GM19468 (cell line): Measurements from ENCODE around the gene KIF1C.
"Not testable (repeated sequence)": the region's sequence is repeated elsewhere in the genome, so short reads cannot be mapped to it uniquely, and the experiment has no call there.

Source experiments
- ATAC-seq: cut with Tn5 transposase; IDR thresholded peaks from one replicate; pipeline ENCODE4 v1.9.1; 2021; ENCODE audit warnings: mild to moderate bottlenecking, moderate library complexity, moderate number of reproducible peaks; ENCODE audit not compliant: unreplicated experiment; ENCODE audit errors: extremely low read depth

KIF1C gene

DNA sequence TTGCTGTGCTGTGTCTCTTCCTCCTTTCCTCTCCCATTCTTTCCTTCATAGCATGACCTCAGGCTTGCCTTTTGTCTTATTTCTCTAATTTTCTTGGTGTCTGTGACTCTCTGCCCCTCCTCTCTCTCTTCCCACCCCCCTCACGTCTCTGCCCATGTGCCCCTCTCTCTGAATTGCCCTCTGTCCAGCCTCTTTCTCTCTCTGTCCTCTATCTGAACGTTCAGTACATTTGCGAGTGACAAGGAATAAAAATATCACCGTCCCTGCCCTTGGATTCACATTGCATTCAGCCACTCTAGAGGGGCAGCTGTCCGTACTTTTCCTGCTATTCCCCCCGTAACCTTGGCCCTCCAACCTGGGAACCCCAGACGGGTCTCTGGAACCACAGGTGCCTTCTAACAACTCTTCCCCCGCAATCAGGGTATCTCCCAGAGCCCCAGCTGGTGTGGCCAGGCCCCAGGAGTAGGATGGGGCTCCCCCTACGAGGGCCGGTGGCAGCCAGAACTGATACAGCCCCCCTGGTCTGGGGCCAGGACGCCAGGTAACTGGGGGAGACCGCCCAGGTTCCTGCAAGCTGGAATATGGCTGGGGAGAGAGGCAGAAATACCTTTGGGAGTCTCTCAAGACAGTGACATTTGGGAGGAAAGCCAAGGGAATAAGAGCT, 1.8 kb downstream of the KIF1C start:
- ATAC-seq = no peak

DNA sequence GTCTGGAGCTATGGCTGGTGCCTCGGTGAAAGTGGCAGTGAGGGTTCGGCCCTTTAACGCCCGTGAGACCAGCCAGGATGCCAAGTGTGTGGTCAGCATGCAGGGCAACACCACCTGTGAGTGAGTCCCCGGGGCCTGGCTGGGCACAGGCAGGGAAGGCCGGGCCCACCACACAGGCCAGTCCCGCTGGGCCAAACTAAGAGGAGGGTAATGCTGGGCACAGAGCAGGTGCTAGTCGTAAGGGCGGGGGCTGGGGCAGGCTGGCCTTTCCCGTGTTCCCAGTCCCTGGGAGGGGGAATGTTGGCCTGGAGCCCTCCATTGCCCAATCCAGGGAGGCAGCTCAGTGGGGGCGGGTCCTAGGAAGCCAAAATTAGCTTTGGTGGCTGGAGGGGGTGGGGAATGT, 2.5 kb downstream of the KIF1C start:
- no peak for ATAC-seq

DNA sequence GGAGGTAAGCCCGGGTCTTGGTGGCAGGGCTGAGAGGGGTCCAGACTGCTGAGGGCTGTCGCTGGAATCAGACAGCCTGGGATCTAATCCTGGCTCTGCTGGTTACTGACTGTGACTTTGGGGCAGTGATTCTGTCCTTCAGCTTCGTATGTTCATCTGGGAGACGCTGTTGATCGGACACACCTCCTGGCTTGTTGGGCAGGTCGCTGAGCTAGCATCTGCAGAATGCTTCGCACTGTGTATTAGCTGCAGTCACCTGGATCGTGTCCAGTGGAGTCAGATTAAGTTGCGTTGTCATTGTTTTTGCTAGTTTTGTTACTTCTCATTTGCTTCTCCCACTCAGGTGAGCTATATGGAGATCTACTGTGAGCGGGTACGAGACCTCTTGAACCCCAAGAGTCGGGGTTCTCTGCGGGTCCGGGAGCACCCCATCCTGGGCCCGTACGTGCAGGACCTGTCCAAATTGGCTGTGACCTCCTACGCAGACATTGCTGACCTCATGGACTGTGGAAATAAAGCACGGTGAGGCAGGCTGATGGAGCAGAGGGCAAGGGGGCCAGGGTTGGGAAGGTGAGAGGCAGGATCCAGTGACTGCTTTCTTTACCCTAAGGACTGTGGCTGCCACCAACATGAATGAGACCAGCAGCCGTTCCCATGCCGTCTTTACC, 4.5 kb downstream of the KIF1C start:
- ATAC-seq = no peak

DNA sequence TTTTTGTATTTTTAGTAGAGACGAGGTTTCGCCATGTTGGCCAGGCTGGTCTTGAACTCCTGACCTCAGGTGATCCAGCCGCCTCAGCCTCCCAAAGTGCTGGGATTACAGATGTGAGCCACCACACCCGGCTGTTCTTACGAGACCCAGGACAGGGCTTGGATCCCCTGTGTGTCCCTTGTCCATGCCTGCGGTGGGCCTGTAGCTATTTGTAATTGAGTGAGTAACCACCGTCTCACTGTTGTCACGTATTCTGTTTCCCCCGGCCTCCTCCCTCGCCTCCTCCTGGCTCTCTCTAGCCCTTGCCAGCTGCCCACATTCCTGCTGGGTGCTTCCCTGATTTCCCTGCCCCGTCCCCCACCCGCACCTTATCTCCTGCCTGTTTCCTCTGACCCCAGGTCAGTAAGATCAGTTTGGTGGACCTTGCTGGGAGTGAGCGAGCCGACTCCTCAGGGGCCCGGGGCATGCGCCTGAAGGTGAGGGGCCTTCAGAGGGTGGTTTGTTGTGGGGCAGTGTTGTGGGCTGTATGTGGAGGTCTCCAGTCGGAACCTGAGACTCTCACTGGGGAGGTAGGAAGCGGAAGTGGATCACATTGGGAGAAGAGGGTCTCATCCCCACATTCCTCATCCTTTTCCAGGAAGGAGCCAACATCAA, 5.6 kb downstream of the KIF1C start:
- ATAC-seq = no peak

DNA sequence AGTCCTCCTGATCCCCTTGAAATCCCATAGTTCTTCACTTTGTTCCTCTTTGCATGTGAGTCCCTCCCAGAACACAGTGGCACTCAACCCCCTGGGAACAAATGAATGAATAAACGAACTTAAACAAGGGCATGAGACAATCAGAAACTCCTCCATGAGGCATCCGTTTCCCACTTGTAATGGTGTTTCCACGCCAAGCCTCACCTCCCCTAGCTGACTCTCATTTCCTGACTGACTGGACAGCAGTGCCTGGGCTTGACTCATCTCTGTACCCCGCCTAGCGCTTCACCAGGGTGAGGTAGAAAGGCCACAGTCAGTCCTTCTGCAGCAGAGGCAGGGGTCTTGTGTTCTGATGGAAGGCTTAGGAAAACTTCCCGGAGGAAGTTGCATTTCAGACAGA, 14.2 kb downstream of the KIF1C start:
- ATAC-seq = no peak

DNA sequence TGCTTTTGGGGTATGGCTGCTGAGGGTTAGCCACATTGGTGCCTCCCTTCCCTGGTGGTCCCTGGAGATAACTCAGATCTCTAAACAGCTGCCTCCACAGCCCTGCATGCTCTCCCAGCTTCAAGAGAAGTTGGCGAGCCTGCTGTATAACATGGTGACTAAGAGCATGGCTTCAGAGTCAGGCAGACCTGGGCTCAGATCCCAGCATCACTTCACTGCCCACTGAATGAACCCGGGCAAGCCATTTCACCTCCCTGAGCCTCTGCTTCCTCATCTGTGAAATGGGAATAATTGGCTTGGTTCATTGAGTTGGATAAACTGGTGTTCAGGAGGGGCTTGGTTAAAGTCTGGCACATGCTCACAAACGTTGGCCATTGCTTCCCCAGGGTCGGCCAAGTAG, 16.6 kb downstream of the KIF1C start:
- no peak for ATAC-seq

DNA sequence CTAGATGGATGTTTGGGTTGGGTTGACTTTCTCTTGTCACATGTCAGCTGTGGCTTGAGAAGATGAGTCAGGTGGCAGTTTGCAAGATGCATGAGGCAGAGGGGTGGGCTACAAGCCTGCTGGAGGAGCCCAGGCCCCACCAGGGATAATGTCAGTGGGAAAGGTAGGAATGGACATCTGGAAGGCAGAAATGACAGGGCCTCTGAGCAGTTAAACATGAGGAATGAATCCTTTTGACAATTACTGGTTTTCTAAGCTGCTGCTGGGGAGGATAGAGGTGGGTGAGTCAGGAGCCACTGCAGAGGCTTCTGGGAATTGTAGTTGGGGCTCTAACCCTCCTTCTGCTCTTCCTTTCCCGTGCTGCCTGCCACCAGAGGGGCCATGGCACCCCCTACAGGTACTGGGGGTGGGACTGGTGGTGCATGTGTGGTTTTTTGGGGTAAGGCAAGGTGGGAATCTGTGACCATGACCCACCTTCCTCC, 21.8 kb downstream of the KIF1C start:
- no peak for ATAC-seq

DNA sequence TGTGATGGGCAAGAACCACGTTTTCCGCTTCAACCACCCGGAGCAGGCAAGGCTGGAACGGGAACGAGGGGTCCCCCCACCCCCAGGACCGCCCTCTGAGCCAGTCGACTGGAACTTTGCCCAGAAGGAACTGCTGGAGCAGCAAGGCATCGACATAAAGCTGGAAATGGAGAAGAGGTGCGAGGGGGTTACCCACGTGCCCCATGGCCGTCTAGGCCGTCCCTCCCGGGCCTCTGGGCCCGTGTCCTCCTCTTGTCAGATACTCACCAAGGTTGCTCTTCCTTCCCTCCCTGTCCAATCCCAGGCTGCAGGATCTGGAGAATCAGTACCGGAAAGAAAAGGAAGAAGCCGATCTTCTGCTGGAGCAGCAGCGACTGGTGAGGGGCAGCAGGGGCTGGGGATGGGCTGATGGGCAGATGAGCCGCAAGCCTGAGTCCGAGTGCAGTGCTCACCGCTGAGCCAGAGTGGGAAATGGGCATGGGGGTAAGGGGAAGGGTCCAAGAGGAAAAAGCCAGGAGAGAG, 22.8 kb downstream of the KIF1C start:
- no peak for ATAC-seq

DNA sequence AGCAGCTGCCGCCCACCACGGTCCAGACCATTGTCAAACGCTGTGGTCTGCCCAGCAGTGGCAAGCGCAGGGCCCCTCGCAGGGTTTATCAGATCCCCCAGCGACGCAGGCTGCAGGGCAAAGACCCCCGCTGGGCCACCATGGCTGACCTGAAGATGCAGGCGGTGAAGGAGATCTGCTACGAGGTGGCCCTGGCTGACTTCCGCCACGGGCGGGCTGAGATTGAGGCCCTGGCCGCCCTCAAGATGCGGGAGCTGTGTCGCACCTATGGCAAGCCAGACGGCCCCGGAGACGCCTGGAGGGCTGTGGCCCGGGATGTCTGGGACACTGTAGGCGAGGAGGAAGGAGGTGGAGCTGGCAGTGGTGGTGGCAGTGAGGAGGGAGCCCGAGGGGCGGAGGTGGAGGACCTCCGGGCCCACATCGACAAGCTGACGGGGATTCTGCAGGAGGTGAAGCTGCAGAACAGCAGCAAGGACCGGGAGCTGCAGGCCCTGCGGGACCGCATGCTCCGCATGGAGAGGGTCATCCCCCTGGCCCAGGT, 24.5 kb downstream of the KIF1C start:
- no peak for ATAC-seq

DNA sequence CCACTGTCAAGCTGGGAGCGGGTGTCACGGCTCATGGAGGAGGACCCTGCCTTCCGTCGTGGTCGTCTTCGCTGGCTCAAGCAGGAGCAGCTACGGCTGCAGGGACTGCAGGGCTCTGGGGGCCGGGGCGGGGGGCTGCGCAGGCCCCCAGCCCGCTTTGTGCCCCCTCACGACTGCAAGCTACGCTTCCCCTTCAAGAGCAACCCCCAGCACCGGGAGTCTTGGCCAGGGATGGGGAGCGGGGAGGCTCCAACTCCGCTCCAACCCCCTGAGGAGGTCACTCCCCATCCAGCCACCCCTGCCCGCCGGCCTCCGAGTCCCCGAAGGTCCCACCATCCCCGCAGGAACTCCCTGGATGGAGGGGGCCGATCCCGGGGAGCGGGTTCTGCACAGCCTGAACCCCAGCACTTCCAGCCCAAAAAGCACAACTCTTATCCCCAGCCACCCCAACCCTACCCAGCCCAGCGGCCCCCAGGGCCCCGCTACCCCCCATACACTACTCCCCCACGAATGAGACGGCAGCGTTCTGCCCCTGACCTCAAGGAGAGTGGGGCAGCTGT, 25.9 kb downstream of the KIF1C start:
- no peak for ATAC-seq

DNA sequence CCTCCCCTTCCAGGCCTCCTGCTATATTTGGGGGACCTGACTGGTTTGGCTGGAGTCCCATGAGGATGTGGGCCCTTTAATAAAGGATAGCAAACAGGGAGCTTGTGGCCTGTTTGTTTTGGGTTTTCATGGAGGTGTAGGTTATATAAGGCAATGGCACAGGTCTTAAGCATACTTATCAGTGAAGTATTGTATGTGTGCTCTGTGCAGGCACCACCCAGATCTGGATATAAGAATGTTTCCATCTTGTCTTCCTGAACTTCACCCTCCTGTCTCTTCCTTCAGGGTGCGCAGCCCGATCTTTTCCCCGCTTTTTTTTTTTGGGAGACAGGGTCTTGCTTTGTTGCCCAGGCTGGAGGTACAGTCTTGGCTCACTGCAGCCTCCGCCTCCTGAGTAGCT, 26.9 kb downstream of the KIF1C start:
- no peak for ATAC-seq

DNA sequence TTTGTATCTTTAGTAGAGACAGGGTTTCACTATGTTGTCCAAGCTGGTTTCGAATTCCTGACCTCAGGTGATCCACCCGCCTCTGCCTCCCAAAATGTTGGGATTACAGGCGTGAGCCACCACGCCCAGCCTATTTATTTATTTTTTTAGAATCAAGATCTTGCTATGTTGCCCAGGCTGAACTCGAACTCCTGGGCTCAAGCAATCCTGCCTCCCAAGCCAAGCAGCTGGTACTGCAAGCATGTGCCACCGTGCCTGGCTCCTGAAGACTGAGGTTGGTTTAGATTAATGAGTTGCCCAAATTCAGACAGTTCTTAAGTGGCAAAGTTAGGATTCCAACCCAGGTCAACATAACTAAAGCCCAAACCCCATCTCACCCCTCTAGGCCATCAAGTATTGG, 29.5 kb downstream of the KIF1C start:
- ATAC-seq = no peak

DNA sequence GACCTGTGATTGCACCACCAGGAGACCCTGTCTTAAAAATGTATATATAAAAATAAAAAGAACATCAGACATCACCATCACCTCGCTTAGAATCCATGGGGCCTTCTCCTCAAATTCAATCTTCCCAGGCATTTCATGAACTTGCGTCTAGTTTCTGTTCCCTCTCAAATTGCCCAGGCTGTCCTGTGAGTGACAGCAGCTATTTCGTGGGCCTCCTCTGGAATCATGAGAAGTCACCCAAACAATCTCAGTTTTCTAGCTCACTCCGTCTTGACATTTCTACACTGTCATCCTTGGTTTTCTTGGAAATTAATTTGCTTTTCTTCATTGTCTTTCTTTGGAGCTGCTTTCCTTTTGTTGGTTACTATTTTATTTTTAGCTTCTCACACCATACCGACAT, 30.2 kb downstream of the KIF1C start:
- ATAC-seq = no peak

DNA sequence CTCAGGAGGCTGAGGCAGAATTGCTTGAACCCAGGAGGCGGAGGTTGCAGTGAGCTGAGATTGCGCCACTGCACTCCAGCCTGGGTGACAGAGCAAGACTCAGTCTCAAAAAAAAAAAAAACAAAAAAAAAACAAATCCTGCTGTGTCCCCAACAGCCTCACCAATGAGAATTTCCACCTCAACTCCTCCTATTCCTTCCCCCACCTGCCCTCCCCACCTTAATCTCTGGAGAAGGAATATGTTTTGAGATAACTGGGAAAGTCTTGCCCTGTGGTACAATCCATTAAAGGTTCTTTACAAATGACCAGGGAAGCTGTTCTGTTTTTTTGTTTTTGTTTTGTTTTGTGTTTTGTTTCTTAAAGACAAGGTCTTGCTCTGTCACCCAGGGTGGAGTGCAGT, 32.4 kb downstream of the KIF1C start:
- not testable (repeated sequence) for ATAC-seq

DNA sequence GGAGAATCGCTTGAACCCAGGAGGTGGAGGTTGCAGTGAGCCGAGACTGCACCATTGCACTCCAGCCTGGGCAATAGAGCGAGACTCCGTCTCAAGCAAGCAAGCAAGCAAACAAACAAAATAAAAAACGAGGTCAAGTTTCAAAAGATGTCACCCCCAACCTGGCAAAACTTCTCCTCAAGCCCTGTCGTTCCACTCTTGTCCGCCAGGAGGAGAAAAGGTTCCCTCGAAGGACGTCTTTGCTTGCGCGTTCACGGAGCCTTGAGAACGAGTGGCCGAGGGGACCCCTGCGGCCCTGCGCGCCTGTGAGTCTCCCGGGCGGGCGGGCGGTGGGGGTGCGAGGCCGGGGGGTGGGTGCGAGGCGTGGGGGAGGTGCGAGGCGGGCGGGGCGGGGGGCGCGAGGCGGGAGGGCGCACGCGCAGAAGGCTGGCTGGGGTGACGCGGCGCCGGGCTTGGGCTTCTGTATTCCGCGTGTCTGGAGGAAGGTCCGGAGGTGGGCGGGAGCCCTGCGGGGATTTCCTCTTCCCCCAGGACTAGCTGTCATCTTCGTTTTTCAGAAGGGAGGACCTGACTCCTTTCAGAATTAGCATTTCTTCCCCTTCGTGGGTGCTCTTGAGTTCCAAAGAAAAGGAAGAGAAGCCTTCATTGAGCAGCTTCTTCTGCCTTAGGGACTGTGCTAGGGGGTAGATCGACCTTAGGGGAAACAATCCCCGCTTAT, 33.8 kb downstream of the KIF1C start:
- ATAC-seq = no peak

DNA sequence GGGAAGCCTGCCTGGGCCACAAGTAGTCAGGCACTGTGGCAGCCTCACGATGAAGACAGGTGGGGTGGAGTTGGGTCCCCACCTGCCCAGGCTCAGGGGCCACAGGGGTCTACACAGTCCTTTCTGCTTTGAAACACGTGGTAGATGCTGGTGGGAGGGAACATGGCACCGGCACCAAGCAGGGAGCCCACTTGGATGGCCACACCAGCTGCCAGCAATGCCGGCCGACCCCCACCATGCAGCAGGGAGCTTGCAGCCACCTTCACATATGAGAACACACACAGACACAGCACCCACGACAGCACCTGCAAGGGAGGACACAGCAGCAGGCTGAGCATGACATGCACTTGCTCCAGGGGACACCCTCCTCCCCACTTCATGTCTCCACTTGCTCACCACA, 35.1 kb downstream of the KIF1C start:
- no peak for ATAC-seq

DNA sequence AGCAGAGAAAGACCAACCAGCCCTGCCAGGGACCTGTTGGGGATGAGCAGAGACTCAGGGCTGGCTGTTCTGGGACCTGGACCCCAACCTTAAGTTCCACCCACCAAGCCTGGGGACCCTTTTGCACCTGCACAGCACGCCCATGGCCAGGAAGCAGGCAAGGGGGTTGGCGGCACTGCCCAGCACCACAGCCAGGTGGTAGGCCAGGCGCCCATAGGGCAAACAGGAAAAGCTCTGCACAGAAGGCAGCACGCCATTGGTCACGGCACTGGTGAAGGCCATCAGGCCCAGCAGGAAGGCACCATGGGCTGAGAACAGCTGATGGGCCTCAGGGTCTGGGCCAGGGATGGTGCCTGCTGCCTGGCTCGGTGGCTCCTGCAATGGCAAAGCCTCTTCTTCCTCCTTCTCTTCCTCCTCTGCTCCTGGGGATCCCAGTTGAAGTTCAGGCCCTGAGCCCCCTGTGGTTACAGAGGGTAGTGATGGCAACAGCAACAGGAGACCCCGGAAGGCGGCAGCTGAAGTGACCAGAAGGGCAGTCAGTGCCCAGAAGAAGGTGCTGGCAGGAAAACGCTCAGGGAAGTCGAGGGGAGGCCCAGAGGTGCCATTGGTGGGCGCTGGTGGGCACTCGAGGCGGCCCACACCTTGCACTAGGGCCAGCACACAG, 35.7 kb downstream of the KIF1C start:
- no peak for ATAC-seq

DNA sequence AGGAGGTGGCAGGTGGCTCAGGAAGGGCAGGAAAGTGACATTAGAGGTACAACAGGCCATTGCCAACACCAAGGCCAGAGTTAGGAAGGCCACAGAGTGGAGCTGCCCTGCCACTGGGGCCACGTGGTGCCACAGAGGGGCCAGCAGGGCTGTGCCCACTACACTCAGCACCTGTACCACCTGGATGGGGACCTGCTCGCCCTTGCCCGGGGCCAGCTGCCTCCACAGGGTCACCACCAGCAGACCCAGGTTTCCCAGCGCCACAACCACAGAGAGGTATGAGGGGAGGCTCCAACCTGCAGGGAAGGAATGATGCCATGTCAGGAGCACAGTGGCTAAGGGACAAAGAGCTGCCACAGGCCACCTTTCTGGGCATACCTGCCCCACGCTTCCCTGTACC, 36.3 kb downstream of the KIF1C start:
- ATAC-seq = no peak

DNA sequence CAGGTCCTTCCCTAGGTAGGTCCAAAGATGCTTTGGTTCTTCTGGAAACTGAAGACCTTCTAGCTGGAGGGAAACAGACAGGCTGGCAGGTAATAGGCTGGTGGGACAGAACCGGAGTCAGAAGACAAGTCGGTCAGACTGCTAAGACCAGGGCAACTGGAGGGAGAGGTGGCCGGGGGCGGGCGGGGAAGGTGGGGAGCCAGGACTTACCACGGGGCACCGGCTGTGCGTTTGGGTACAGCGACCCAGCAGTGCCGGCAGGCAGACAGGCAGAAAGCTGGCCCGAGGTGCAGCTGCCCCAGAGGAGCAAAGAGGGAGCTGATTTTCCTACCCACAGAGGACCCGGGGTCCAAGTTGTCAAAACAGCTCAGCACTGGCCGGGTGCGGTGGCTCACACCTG, 36.9 kb downstream of the KIF1C start:
- ATAC-seq = no peak

DNA sequence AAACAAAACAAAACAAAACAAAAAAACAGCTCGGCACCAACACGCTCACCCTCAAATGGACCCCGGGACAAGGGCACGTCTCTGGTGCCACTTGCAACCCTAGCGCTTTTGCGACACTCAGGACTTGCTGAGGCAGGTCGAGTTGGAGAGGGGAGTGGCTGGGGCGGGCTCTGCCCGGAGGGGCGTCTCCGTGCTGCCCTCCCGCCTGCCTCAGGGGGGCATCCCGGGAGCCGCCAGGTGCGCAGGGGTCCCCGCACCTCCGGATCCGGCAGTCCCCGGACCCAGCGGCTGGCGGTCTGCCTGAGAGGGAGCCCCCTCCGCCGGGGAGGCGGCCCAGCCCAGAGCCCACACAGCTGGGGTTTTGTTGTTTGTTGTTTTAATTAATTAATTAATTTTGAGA, 37.6 kb downstream of the KIF1C start, which contains the start of gene SLC52A1:
Gene SLC52A1, minus strand, starts transcription at position 112 of the 400 bp plus-strand sequence. CDS start 820 bp downstream, outside the sequence.
- no peak for ATAC-seq
